HG03354 (cell line): ENCODE data around the gene ADGRB3.

Source experiments
- ATAC-seq: cut with Tn5 transposase; IDR thresholded peaks from one replicate; pipeline ENCODE4 v1.9.1; 2021; ENCODE audit warnings: mild to moderate bottlenecking; ENCODE audit not compliant: unreplicated experiment, poor library complexity, severe bottlenecking

ADGRB3 gene

GRCh38 chr6:69340196-69340595, 705.1 kb downstream of the ADGRB3 start:
- ATAC-seq = no peak

- ATAC-seq = no peak
These were observed 708.8 kb downstream of the ADGRB3 start for GRCh38 chr6:69343851-69344250.

GRCh38 chr6:69349771-69350170, 714.7 kb downstream of the ADGRB3 start:
- no peak for ATAC-seq

- ATAC-seq = no peak
These were observed 727.1 kb downstream of the ADGRB3 start for GRCh38 chr6:69362209-69362608.

GRCh38 chr6:69366831-69367230, 731.7 kb downstream of the ADGRB3 start:
- ATAC-seq = no peak

GRCh38 chr6:69368613-69369012, 733.5 kb downstream of the ADGRB3 start:
- no peak for ATAC-seq

GRCh38 chr6:69370763-69371162, 735.7 kb downstream of the ADGRB3 start:
- ATAC-seq = no peak

- no peak for ATAC-seq
These were observed 743.2 kb downstream of the ADGRB3 start for GRCh38 chr6:69378326-69378725.

- no peak for ATAC-seq
These were observed 744.4 kb downstream of the ADGRB3 start for GRCh38 chr6:69379518-69379917.

- no peak for ATAC-seq
These were observed 748.5 kb downstream of the ADGRB3 start for GRCh38 chr6:69383627-69384026.

GRCh38 chr6:69386426-69386825, 751.3 kb downstream of the ADGRB3 start:
- no peak for ATAC-seq

GRCh38 chr6:69390125-69390524, 755.0 kb downstream of the ADGRB3 start:
- no peak for ATAC-seq

- no peak for ATAC-seq
These were observed 756.0 kb downstream of the ADGRB3 start for GRCh38 chr6:69391106-69391505.

GRCh38 chr6:69392745-69393144, 757.7 kb downstream of the ADGRB3 start:
- ATAC-seq = no peak

GRCh38 chr6:69398311-69398710, 763.2 kb downstream of the ADGRB3 start:
- ATAC-seq = no peak

- no peak for ATAC-seq
These were observed 763.6 kb downstream of the ADGRB3 start for GRCh38 chr6:69398729-69399128.

GRCh38 chr6:69408886-69409285, 773.8 kb downstream of the ADGRB3 start:
- no peak for ATAC-seq

- ATAC-seq = no peak
These were observed 781.7 kb downstream of the ADGRB3 start for GRCh38 chr6:69416776-69417175.

GRCh38 chr6:69421269-69421668, 786.2 kb downstream of the ADGRB3 start:
- no peak for ATAC-seq

GRCh38 chr6:69422020-69422419, 786.9 kb downstream of the ADGRB3 start:
- no peak for ATAC-seq

GRCh38 chr6:69422475-69422874, 787.4 kb downstream of the ADGRB3 start:
- ATAC-seq = no peak

GRCh38 chr6:69423785-69424184, 788.7 kb downstream of the ADGRB3 start:
- ATAC-seq = no peak

- no peak for ATAC-seq
These were observed 789.5 kb downstream of the ADGRB3 start for GRCh38 chr6:69424581-69424980.
